Measurements from ENCODE around the gene MTMR10. TPM values are rescaled to one million over a fixed set of nuclear protein-coding genes. Genes with fewer than 3 reads are reported as not detected.

The MTMR10 gene
- total RNA-seq, 1 experiment from 2014 or later, result 19.5 TPM

- TF ChIP-seq TCF7L2 (IDR thresholded peaks at IDR 0.05; ENCODE audit: low read depth, low read length), result no peak
- TF ChIP-seq SIN3A (IDR thresholded peaks at IDR 0.05; ENCODE audit: borderline replicate concordance, insufficient read depth, low read depth, low read length), result no peak
- Histone ChIP-seq H3K9me3 (ENCODE audit: control insufficient read depth, insufficient read depth, low read depth, low read length) (no peaks in the 10 kb centered on the region), H3K27ac (ENCODE audit: low read length) (no peak overlapping the region), H3K27me3 (ENCODE audit: control insufficient read depth, insufficient read depth, low read length) (no peaks in the 10 kb centered on the region), H3K4me3 (ENCODE audit: low read depth in 2 of 2, low read length in 2 of 2) (no peak overlapping the region), H3K4me1 (ENCODE audit: control insufficient read depth, insufficient read depth, low read length) (no peaks in the 10 kb centered on the region), H3K36me3 (ENCODE audit: control insufficient read depth, insufficient read depth, low read length) (no peaks in the 10 kb centered on the region)
- ATAC-seq (no peak), DNase-seq (ENCODE audit: low read depth, low spot score) (no peak)
- no TSS peak for BruUV-seq (replicated peaks)
- ChIA-PET POLR2A (interaction anchor here (0.6 kb wide), 1 partner anchor 8 kb away, joined by 5 read pairs; no protein-coding TSS in a partner anchor), CTCF (interaction anchor here (0.8 kb wide), 1 partner anchor 146 kb away, joined by 3 read pairs; no protein-coding TSS in a partner anchor)
- intact Hi-C loops (cut with micrococcal nuclease; ENCODE audit: unreplicated experiment) (no loop called here), in situ Hi-C loops (cut with HindIII; ENCODE audit: low pct_unique_long_range_greater_than_20kb, low sequenced_read_pairs) (no loop called here)
Observed at GRCh38 chr15:30984542-30984941, 6.9 kb downstream of the MTMR10 start.

- no peak overlapping the region for H3K4me3 ChIP-seq (ENCODE audit: low read depth in 2 of 2, low read length in 2 of 2)
- ChIA-PET POLR2A (no interaction called here), CTCF (interaction anchor here (0.8 kb wide), 1 partner anchor 146 kb away, joined by 3 read pairs; no protein-coding TSS in a partner anchor)
- intact Hi-C loops (cut with micrococcal nuclease; ENCODE audit: unreplicated experiment) (no loop called here), in situ Hi-C loops (cut with HindIII; ENCODE audit: low pct_unique_long_range_greater_than_20kb, low sequenced_read_pairs) (no loop called here)
- H3K9me3 ChIP-seq (ENCODE audit: control insufficient read depth, insufficient read depth, low read depth, low read length), result no peaks in the 10 kb centered on the region
- DNase-seq (ENCODE audit: low read depth, low spot score) (no peak), ATAC-seq (no peak)
- no peaks in the 10 kb centered on the region for H3K27me3 ChIP-seq (ENCODE audit: control insufficient read depth, insufficient read depth, low read length)
- H3K36me3 ChIP-seq (ENCODE audit: control insufficient read depth, insufficient read depth, low read length), result no peaks in the 10 kb centered on the region
- BruUV-seq (replicated peaks), result no TSS peak
- H3K27ac ChIP-seq (ENCODE audit: low read length), result no peak overlapping the region
- no peaks in the 10 kb centered on the region for H3K4me1 ChIP-seq (ENCODE audit: control insufficient read depth, insufficient read depth, low read length)
- TF ChIP-seq POLR2AphosphoS5 (IDR thresholded peaks at IDR 0.05; ENCODE audit: low read depth, low read length) (no peak), TCF7L2 (IDR thresholded peaks at IDR 0.05; ENCODE audit: low read depth, low read length) (no peak)
Observed at GRCh38 chr15:30984118-30984517, 7.3 kb downstream of the MTMR10 start.

GRCh38 chr15:30979457-30979856 is 12.0 kb downstream of the MTMR10 start:
- Histone ChIP-seq H3K4me3 (ENCODE audit: low read depth in 2 of 2, low read length in 2 of 2) (no peak overlapping the region), H3K4me1 (ENCODE audit: control insufficient read depth, insufficient read depth, low read length) (no peaks in the 10 kb centered on the region), H3K27me3 (ENCODE audit: control insufficient read depth, insufficient read depth, low read length) (no peaks in the 10 kb centered on the region), H3K9me3 (ENCODE audit: control insufficient read depth, insufficient read depth, low read depth, low read length) (no peaks in the 10 kb centered on the region), H3K27ac (ENCODE audit: low read length) (no peak overlapping the region), H3K36me3 (ENCODE audit: control insufficient read depth, insufficient read depth, low read length) (peaks cover 5% of the 10 kb centered on the region; the same call in 1 of the 2 replicates)
- intact Hi-C loops (cut with micrococcal nuclease; ENCODE audit: unreplicated experiment) (no loop called here), in situ Hi-C loops (cut with HindIII; ENCODE audit: low pct_unique_long_range_greater_than_20kb, low sequenced_read_pairs) (no loop called here)
- CTCF ChIA-PET, result interaction anchor here (0.7 kb wide), 1 partner anchor 1411 kb away, joined by 5 read pairs; no protein-coding TSS in a partner anchor
- TF ChIP-seq TCF7L2 (IDR thresholded peaks at IDR 0.05; ENCODE audit: low read depth, low read length), result no peak
- no peak for TF ChIP-seq SIN3A (IDR thresholded peaks at IDR 0.05; ENCODE audit: borderline replicate concordance, insufficient read depth, low read depth, low read length)
- TF ChIP-seq CTCF (IDR thresholded peaks at IDR 0.05), result no peak
- TF ChIP-seq REST (IDR thresholded peaks at IDR 0.05; ENCODE audit: insufficient read depth in 1 of 2, low read depth in 2 of 2, low read length in 1 of 2), result no peak
- POLR2A ChIA-PET, result no interaction called here
- ATAC-seq (no peak), DNase-seq (ENCODE audit: low read depth, low spot score) (no peak)
- BruUV-seq (replicated peaks), result no TSS peak

Data from Panc1 (cell line).